Measurements from ENCODE around the gene MOCS2.

GRCh38 chr5:53111139-53111538 lies 1.6 kb upstream of the MOCS2 start:
- TF ChIP-seq, protein P1, sequence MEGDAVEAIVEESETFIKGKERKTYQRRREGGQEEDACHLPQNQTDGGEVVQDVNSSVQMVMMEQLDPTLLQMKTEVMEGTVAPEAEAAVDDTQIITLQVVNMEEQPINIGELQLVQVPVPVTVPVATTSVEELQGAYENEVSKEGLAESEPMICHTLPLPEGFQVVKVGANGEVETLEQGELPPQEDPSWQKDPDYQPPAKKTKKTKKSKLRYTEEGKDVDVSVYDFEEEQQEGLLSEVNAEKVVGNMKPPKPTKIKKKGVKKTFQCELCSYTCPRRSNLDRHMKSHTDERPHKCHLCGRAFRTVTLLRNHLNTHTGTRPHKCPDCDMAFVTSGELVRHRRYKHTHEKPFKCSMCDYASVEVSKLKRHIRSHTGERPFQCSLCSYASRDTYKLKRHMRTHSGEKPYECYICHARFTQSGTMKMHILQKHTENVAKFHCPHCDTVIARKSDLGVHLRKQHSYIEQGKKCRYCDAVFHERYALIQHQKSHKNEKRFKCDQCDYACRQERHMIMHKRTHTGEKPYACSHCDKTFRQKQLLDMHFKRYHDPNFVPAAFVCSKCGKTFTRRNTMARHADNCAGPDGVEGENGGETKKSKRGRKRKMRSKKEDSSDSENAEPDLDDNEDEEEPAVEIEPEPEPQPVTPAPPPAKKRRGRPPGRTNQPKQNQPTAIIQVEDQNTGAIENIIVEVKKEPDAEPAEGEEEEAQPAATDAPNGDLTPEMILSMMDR (IDR thresholded peaks at IDR 0.05; ENCODE audit: insufficient read depth, low read length, poor library complexity, severe bottlenecking): no peak
- no peak for TF ChIP-seq EZH2phosphoT487 (conservative IDR thresholded peaks at IDR 0.05; ENCODE audit: low read length)
